ENCODE measurements around the gene TYW3.

TYW3 gene

GRCh38 chr1:74791491-74791890 lies 58.5 kb downstream of the TYW3 start:
- no peak for DNase-seq (ENCODE audit: low spot score)

- DNase-seq (ENCODE audit: low spot score) = no peak
Observed at GRCh38 chr1:74799119-74799657, 66.2 kb downstream of the TYW3 start.

- DNase-seq (ENCODE audit: low spot score) = no peak
Observed at GRCh38 chr1:74811436-74812179, 78.7 kb downstream of the TYW3 start.

GRCh38 chr1:74812180-74812541 lies 79.2 kb downstream of the TYW3 start:
- no peak for DNase-seq (ENCODE audit: low spot score)
